Body of pancreas (tissue), 4 donors: Measurements from ENCODE around the gene RCAN3.

ENCODE experiments used
- CTCF ChIP-seq, 7 experiments: fragments of 450-650 bp in 4 of 7; fragments of 200-600 bp in 3 of 7; sonication (generic) in 3 of 7; IDR thresholded peaks; one replicate each; pipeline ENCODE4 v1.5.1; 2016 to 2019; ENCODE audit warnings: antibody characterized with exemption in 7 of 7
- POLR2A ChIP-seq, 3 donors: fragments of 450-650 bp; IDR thresholded peaks; one replicate each; pipeline ENCODE4 v1.6.1; 2016; ENCODE audit warnings: antibody characterized with exemption in 3 of 3, mild to moderate bottlenecking in 2 of 3

DNA sequence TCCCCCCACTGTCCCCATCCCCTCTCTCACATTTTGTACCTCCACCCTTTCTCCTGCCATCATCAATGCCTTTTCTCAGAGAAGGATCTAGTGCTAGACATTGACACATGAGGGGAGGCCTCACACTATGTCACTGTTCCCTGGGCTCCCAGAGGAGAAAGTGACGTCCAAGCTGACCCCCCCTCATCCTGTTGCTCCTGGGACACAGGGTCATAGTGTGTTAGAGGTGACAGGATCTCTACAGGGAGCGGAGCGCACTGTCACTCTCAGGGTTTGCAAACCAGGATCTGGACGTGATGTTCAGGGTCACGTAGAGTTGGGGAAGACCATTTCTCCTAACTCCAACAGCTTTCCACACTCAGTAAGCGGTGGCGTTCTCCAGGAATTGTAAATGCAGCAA is 55.8 kb downstream of the RCAN3 start:
- no peak for TF ChIP-seq CTCF (IDR thresholded peaks at IDR 0.05)
- no peak for TF ChIP-seq POLR2A (IDR thresholded peaks at IDR 0.05)
